Ovary (tissue), 3 donors: ENCODE data around the gene POLG2.
"Not testable (repeated sequence)": the region's sequence is repeated elsewhere in the genome, so short reads cannot be mapped to it uniquely, and the experiment has no call there.

Experiments
- EP300 ChIP-seq: sonication (generic); formaldehyde crosslinking; IDR thresholded peaks from one replicate; pipeline ENCODE4 v1.6.1; 2017; ENCODE audit warnings: antibody characterized with exemption
- POLR2A ChIP-seq: fragments of 450-650 bp; IDR thresholded peaks from one replicate; pipeline ENCODE4 v1.6.1; 2017; ENCODE audit warnings: antibody characterized with exemption, mild to moderate bottlenecking, moderate library complexity
- TF ChIP-seq, protein P1 (sequence below), 3 donors: fragments of 450-650 bp in 2 of 3; fragments of 200-600 bp in 1 of 3; IDR thresholded peaks; one replicate each; pipeline versions ENCODE4 v1.5.1 to v1.8.0; 2016 to 2022; ENCODE audit warnings: antibody characterized with exemption in 3 of 3, mild to moderate bottlenecking in 1 of 3
- donor health status: DM: no; HTN: no; CAD: no.

DNA sequence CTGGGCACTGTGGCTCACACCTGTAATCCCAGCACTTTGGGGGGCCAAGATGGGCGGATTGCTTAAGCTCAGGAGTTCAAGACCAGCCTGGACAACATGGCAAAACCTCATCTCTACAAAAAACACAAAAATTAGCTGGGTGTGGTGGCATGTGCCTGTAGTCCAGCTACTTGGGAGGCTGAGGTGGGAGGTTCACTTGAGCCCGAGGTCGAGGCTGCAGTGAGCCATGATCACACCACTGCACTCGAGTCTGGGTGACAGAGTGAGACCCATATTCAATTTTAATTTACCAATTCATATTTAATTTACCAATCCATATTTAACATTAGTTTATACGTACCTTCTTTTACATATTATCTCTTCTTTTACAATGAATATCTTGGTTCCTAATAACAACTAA is 1.6 kb downstream of the POLG2 start:
- TF ChIP-seq, protein P1, sequence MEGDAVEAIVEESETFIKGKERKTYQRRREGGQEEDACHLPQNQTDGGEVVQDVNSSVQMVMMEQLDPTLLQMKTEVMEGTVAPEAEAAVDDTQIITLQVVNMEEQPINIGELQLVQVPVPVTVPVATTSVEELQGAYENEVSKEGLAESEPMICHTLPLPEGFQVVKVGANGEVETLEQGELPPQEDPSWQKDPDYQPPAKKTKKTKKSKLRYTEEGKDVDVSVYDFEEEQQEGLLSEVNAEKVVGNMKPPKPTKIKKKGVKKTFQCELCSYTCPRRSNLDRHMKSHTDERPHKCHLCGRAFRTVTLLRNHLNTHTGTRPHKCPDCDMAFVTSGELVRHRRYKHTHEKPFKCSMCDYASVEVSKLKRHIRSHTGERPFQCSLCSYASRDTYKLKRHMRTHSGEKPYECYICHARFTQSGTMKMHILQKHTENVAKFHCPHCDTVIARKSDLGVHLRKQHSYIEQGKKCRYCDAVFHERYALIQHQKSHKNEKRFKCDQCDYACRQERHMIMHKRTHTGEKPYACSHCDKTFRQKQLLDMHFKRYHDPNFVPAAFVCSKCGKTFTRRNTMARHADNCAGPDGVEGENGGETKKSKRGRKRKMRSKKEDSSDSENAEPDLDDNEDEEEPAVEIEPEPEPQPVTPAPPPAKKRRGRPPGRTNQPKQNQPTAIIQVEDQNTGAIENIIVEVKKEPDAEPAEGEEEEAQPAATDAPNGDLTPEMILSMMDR (IDR thresholded peaks at IDR 0.05) = not testable (repeated sequence)
- not testable (repeated sequence) for TF ChIP-seq POLR2A, EP300
